ENCODE results near the gene IQUB. TPM values are rescaled to one million over a fixed set of nuclear protein-coding genes. Genes with fewer than 3 reads are reported as not detected.
"Not testable (repeated sequence)": the region's sequence is repeated elsewhere in the genome, so short reads cannot be mapped to it uniquely, and the experiment has no call there.

IQUB gene
- total RNA-seq, 1 donor from 2014 or later: 0.63 TPM

DNA sequence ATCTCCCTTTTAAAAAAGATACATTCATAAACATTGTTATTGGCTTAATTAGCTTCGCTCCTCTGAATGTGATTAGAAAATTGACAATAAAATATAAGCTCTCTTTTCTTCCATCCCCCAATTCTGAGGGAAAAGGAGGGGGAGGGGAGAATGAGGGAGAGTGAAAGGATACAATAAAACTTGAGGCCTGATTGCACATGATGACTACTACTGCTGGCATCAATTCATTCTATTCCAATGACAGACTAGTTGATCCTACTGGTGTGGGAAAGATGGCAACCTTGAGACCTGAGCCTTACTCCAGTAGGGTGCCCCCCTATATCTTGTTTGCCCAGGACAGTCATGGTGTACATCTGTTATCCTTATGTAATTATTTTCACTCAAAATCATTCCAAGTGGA is 4.5 kb upstream of the IQUB start:
- no peak for DNase-seq (ENCODE audit: low read depth)
- Histone ChIP-seq H3K4me3 (ENCODE audit: low read depth, low read length) (no peak overlapping the region), H3K27me3 (ENCODE audit: control insufficient read depth, insufficient read depth, low read length) (no peaks in the 10 kb centered on the region), H3K36me3 (ENCODE audit: control insufficient read depth, insufficient read depth, low read length) (no peaks in the 10 kb centered on the region)
- TF ChIP-seq, protein P1, sequence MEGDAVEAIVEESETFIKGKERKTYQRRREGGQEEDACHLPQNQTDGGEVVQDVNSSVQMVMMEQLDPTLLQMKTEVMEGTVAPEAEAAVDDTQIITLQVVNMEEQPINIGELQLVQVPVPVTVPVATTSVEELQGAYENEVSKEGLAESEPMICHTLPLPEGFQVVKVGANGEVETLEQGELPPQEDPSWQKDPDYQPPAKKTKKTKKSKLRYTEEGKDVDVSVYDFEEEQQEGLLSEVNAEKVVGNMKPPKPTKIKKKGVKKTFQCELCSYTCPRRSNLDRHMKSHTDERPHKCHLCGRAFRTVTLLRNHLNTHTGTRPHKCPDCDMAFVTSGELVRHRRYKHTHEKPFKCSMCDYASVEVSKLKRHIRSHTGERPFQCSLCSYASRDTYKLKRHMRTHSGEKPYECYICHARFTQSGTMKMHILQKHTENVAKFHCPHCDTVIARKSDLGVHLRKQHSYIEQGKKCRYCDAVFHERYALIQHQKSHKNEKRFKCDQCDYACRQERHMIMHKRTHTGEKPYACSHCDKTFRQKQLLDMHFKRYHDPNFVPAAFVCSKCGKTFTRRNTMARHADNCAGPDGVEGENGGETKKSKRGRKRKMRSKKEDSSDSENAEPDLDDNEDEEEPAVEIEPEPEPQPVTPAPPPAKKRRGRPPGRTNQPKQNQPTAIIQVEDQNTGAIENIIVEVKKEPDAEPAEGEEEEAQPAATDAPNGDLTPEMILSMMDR (IDR thresholded peaks at IDR 0.05; ENCODE audit: insufficient read depth, low read length, poor library complexity, severe bottlenecking): no peak

DNA sequence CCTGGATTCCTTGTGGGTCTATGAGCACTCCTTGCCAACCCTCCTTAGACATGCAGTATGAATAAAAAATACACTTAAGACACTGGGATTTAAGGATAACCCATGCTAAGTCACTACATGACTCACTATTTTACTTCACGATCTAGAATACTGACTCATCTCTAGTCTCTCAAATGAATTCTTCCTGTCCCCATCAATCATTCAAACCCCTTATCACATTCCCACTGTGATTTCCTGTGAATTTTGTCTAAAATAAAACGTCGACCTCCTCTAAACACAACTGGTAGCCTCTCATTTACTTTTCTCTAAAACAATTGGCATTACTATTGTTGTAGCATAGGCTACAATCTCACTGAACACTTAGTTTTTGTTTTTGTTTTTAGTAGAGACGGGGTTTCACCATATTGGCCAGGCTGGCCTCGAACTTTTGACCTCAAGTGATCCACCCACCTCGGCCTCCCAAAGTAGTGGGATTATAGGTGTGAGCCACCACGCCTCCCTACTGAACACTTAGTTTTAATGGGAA is 3.9 kb upstream of the IQUB start:
- Histone ChIP-seq H3K36me3 (ENCODE audit: control insufficient read depth, insufficient read depth, low read length) (no peaks in the 10 kb centered on the region), H3K27me3 (ENCODE audit: control insufficient read depth, insufficient read depth, low read length) (no peaks in the 10 kb centered on the region), H3K4me3 (ENCODE audit: low read depth, low read length) (no peak overlapping the region)
- peak; percentile 67 for DNase-seq (ENCODE audit: low read depth)
- TF ChIP-seq, protein P1 (IDR thresholded peaks at IDR 0.05; ENCODE audit: insufficient read depth, low read length, poor library complexity, severe bottlenecking): no peak

DNA sequence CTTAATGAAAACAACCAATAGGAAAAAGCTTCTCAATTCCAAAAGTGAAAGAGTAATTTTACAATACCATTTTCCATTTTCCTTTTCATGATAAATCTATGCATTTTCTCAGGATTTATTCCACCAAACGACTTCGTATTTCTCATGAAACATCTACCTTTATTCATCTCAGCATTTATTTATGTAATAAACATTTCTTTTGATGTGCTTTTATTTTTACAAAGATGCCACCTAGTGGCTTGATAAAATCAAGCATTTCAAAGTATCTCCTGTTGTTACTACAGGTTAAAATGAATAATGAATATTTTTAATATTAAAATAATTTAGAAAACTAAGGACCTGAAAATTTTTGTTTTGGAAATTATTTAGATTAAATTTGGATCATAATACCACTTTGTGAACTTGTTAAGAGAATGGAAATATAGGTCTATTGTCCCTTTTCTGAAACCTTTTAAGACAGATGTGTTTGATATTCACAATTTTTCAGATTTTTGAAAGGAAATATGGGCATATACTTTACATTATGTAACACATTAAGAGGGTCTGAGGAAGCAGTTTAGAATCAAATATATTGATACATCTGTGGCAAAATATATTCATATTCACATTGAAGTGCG is 2.7 kb upstream of the IQUB start:
- H3K4me3 ChIP-seq (ENCODE audit: low read depth, low read length): no peak overlapping the region
- H3K27me3 ChIP-seq (ENCODE audit: control insufficient read depth, insufficient read depth, low read length): no peaks in the 10 kb centered on the region
- no peak for DNase-seq (ENCODE audit: low read depth)
- TF ChIP-seq, protein P1 (IDR thresholded peaks at IDR 0.05; ENCODE audit: insufficient read depth, low read length, poor library complexity, severe bottlenecking): peak; percentile 50
- no peaks in the 10 kb centered on the region for H3K36me3 ChIP-seq (ENCODE audit: control insufficient read depth, insufficient read depth, low read length)

DNA sequence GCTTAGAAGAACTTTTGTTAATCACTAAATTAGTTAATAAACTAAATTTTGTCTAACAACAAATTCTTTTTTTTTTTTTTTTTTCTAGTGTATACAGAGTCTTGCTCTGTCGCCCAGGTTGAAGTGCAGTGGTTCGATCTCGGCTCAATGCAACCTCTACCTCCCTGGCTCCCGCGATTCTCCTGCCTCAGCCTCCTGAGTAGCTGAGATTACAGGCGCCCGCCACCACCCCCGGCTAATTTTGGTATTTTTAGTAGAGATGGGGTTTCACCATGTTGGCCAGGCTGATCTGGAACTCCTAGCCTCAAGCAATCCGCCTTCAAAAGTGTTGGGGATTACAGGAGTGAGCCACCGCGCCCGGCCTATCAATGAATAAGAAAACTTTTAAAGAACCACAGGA is 1.1 kb upstream of the IQUB start:
- TF ChIP-seq, protein P1 (IDR thresholded peaks at IDR 0.05; ENCODE audit: insufficient read depth, low read length, poor library complexity, severe bottlenecking): no peak
- H3K4me3 ChIP-seq (ENCODE audit: low read depth, low read length): no peak overlapping the region

DNA sequence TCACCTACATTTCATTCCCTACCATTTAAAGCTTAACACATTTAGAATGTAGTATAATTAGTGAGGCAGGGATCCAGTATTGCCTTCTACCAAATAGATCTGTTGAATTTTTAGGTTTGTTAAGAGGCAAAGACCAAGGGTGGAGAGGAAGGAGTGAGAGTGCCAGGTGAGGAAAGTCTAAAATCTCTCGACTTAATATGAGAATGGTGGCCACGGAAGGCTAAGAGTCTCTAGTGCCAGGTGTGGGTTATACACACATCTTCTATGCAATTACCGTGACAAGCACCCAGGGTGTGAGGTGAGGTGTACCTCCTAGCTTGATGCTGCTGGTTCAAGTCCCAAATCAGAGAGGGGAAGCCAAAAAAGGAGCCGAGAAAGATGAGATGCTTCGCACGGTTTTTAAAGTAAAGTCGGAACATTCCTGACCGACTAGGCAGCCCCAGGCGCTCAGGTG is 439 bp downstream of the IQUB start:
- H3K36me3 ChIP-seq (ENCODE audit: control insufficient read depth, insufficient read depth, low read length): no peaks in the 10 kb centered on the region
- peak overlapping the region; percentile 69 for H3K4me3 ChIP-seq (ENCODE audit: low read depth, low read length)
- no peak for DNase-seq (ENCODE audit: low read depth)
- TF ChIP-seq, protein P1 (IDR thresholded peaks at IDR 0.05; ENCODE audit: insufficient read depth, low read length, poor library complexity, severe bottlenecking): no peak
- no peaks in the 10 kb centered on the region for H3K27me3 ChIP-seq (ENCODE audit: control insufficient read depth, insufficient read depth, low read length)

More for the DNA sequence above, 1.1 kb upstream of the IQUB start:
- no peak for DNase-seq (ENCODE audit: low read depth)
- H3K36me3 ChIP-seq (ENCODE audit: control insufficient read depth, insufficient read depth, low read length): no peaks in the 10 kb centered on the region
- H3K27me3 ChIP-seq (ENCODE audit: control insufficient read depth, insufficient read depth, low read length): no peaks in the 10 kb centered on the region

DNA sequence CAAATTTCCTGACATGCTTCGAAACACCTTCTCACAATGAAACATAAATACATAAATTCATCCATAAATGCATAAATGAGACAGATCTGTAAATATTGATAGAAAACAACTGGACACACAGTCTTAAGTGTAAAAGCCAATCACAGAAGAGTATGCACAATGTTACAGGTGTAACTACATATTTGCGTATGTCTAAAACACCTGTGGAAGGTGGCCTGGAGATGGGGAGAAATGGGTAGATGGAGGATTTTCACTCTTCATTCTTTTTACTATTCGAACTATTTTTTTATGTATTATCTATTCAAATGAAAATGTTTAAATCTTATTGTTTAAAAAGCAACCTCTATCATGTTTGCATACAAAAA is 860 bp downstream of the IQUB start:
- Histone ChIP-seq H3K27me3 (ENCODE audit: control insufficient read depth, insufficient read depth, low read length) (no peaks in the 10 kb centered on the region), H3K36me3 (ENCODE audit: control insufficient read depth, insufficient read depth, low read length) (no peaks in the 10 kb centered on the region), H3K4me3 (ENCODE audit: low read depth, low read length) (no peak overlapping the region)
- TF ChIP-seq, protein P1 (IDR thresholded peaks at IDR 0.05; ENCODE audit: insufficient read depth, low read length, poor library complexity, severe bottlenecking): no peak
- DNase-seq (ENCODE audit: low read depth): no peak

DNA sequence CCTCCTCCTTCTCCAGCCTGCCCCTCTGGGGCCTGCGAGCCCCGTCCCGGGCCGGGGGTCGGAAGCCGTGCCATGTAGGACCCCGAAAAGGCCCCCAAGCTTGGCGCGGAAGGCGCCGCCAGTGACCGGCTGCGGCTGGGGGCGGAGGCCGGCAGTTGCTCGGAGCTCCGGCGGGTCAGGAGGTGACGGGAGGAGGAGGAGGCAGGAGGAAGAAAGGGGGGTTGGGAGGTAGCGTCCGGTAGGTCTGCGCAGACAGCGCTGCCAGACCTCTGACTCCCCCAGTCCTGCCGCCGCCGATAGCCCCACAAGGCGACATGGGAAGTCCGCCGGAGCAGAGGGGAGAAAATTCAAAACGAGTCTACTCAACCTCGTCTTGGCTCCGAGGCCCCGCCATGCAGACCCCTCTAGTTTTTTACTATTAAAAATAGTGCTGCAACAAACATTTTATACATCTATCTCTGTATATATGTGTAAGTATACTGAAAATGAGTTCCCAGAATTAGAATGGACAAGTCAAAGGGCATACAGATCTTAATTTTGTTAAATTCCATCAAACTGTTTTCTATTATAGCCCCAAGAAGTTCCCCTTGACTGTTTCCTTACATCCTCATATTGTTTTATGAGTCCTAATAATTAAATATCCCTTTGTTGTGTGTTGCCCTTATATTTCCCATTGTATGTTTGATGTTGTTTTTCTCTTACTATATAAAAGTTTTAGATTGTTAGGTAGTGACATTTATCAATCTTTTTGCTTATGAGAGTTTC is 1.4 kb downstream of the IQUB start:
- DNase-seq (ENCODE audit: low read depth); H3K36me3 ChIP-seq (ENCODE audit: control insufficient read depth, insufficient read depth, low read length); H3K27me3 ChIP-seq (ENCODE audit: control insufficient read depth, insufficient read depth, low read length): not testable (repeated sequence)
- H3K4me3 ChIP-seq (ENCODE audit: low read depth, low read length): peak overlapping the region; percentile 43

DNA sequence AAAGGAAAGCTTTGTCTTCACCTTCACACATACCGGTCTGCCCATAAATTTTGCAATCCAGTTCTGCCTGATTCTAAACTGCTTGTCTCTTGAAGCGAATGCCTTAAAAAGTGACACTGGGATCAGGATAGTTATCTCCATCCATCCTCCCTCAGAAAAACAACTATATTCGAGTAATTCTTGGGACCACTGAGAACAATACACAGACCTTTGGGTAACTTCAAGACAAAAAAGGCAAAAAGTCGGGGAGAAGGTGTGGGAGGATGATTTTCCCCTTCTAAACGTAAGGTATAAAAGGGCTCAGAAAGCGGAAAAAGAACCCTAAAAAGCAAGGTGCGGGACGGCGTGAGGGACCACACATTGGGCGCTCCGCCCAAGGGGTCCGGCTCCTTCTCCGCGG is 2.1 kb downstream of the IQUB start:
- H3K27me3 ChIP-seq (ENCODE audit: control insufficient read depth, insufficient read depth, low read length); H3K36me3 ChIP-seq (ENCODE audit: control insufficient read depth, insufficient read depth, low read length); DNase-seq (ENCODE audit: low read depth): not testable (repeated sequence)
- H3K4me3 ChIP-seq (ENCODE audit: low read depth, low read length): peak overlapping the region; percentile 43
